Measurements from ENCODE around the gene DBH.

DBH gene

DNA sequence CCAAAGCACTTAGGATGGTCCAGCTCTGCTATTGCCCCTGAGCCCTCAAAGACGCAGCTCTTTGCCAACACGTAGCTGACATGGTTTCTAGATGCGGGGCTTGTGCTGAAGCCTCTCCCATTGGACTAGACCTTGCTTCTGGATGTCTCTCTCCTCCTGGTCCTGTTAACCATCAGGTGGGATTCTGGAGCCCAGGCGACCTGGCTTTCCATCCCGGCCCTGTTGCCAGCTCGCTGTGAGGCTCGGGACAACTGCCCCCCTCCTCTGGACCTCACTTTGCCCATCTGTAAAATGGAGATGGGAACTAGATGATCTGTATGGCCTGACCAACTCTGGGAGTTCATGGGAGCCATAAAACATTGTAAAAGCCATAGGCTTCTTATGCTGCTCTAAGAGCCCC is 4.0 kb downstream of the DBH start:
- Histone ChIP-seq H3K9me3 (ENCODE audit: insufficient read depth, low read depth, low read length) (no peaks in the 10 kb centered on the region), H3K4me3 (ENCODE audit: low read length) (no peak overlapping the region), H3K27ac (ENCODE audit: low read length) (no peak overlapping the region), H3K27me3 (ENCODE audit: insufficient read depth, low read length) (no peaks in the 10 kb centered on the region), H3K9ac (ENCODE audit: low read depth, low read length) (no peak overlapping the region), H3K4me1 (ENCODE audit: insufficient read depth, low read length) (peaks cover 5% of the 10 kb centered on the region; the same call in 1 of the 2 replicates), H3K36me3 (ENCODE audit: insufficient read depth, low read depth, low read length) (no peaks in the 10 kb centered on the region)

DNA sequence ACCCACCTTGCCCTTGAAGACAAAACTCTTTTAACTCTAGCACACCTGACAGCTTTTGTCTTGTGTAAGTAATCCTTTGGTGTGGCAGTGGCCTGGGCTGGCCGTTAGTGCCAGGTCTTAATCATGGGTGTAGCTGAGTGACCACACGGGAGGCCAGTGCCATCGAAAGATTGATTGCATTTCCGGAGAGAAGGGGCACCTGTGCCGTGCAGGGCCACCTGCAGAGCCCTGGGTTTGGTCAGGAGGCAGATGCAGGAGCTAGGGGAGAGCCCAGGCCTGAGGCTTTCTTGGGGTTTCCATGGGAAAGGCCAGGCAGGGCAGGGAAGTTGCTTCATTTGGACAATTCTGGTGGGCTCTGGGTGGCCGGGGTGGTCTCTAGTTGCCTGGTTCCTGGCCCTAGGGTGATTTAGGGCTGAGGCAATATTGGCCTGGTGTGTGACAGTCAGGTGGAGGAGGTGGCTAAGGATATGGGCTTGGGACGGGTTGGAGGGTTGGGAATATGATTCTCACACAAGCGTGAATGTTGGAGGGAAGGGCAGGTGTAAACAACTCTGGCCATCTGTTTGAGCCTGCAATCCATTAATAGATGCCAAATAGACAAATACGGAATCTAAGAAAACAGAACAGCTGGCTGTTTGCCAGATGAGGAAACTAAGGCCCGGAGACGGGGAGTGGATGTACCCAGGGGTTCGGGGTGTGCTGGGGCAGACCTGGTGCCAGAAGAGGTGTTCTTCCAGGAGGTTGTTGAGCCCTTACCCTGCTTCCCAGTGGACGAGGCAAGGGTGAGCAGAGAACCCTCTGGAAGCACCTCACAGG is 4.6 kb downstream of the DBH start:
- no peaks in the 10 kb centered on the region for H3K36me3 ChIP-seq (ENCODE audit: insufficient read depth, low read depth, low read length)
- no peaks in the 10 kb centered on the region for H3K27me3 ChIP-seq (ENCODE audit: insufficient read depth, low read length)
- peaks cover 5% of the 10 kb centered on the region; the same call in 1 of the 2 replicates for H3K4me1 ChIP-seq (ENCODE audit: insufficient read depth, low read length)
- no peak overlapping the region for H3K9ac ChIP-seq (ENCODE audit: low read depth, low read length)
- H3K27ac ChIP-seq (ENCODE audit: low read length) = no peak overlapping the region
- no peaks in the 10 kb centered on the region for H3K9me3 ChIP-seq (ENCODE audit: insufficient read depth, low read depth, low read length)
- no peak overlapping the region for H3K4me3 ChIP-seq (ENCODE audit: low read length)

DNA sequence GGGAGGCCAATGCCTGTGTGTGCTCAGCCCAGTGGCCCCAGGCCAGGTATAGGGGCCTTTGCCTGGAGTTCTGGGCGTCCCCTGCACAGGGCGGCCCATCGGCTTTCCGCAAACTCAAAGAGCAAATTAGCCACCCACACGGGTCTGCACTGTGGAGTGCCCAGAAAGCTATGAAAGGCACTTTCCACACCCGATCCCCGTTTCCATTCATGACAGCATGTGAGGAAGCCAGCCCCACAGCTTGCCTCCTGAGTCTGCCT is 5.2 kb downstream of the DBH start:
- no peak overlapping the region for H3K9ac ChIP-seq (ENCODE audit: low read depth, low read length)
- peaks cover 5% of the 10 kb centered on the region; the same call in 1 of the 2 replicates for H3K4me1 ChIP-seq (ENCODE audit: insufficient read depth, low read length)
- no peaks in the 10 kb centered on the region for H3K36me3 ChIP-seq (ENCODE audit: insufficient read depth, low read depth, low read length)
- no peak overlapping the region for H3K27ac ChIP-seq (ENCODE audit: low read length)
- H3K27me3 ChIP-seq (ENCODE audit: insufficient read depth, low read length) = no peaks in the 10 kb centered on the region
- no peaks in the 10 kb centered on the region for H3K9me3 ChIP-seq (ENCODE audit: insufficient read depth, low read depth, low read length)
- no peak overlapping the region for H3K4me3 ChIP-seq (ENCODE audit: low read length)

DNA sequence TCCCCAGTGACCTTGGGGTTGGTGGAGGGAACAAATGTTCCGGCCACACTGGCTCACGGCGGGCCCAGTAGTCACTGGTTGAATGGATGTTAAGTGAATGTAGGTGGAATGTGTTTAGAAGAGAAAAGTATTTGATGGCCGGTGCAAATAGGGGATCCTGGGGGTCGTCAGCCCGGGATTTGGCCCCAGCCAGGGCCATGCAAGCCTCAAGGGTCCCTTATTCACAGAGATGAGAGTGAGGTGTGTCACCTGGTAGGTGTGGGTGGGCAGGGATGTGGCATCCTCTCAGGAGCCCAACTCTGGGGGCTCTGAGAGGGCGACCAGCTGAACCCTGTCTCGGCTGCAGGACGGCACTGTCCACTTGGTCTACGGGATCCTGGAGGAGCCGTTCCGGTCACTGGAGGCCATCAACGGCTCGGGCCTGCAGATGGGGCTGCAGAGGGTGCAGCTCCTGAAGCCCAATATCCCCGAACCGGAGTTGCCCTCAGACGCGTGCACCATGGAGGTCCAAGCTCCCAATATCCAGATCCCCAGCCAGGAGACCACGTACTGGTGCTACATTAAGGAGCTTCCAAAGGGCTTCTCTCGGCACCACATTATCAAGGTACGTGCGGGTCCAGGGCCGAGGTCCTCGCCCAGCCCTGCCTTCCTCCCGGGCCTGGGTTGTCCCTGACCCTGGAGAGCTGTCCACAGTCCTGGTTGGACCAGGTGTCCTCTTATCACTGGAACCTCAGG is 5.9 kb downstream of the DBH start:
- H3K4me3 ChIP-seq (ENCODE audit: low read length) = no peak overlapping the region
- peaks cover 5% of the 10 kb centered on the region; the same call in 1 of the 2 replicates for H3K4me1 ChIP-seq (ENCODE audit: insufficient read depth, low read length)
- H3K9me3 ChIP-seq (ENCODE audit: insufficient read depth, low read depth, low read length) = no peaks in the 10 kb centered on the region
- H3K9ac ChIP-seq (ENCODE audit: low read depth, low read length) = no peak overlapping the region
- H3K27me3 ChIP-seq (ENCODE audit: insufficient read depth, low read length) = no peaks in the 10 kb centered on the region
- no peaks in the 10 kb centered on the region for H3K36me3 ChIP-seq (ENCODE audit: insufficient read depth, low read depth, low read length)
- no peak overlapping the region for H3K27ac ChIP-seq (ENCODE audit: low read length)

DNA sequence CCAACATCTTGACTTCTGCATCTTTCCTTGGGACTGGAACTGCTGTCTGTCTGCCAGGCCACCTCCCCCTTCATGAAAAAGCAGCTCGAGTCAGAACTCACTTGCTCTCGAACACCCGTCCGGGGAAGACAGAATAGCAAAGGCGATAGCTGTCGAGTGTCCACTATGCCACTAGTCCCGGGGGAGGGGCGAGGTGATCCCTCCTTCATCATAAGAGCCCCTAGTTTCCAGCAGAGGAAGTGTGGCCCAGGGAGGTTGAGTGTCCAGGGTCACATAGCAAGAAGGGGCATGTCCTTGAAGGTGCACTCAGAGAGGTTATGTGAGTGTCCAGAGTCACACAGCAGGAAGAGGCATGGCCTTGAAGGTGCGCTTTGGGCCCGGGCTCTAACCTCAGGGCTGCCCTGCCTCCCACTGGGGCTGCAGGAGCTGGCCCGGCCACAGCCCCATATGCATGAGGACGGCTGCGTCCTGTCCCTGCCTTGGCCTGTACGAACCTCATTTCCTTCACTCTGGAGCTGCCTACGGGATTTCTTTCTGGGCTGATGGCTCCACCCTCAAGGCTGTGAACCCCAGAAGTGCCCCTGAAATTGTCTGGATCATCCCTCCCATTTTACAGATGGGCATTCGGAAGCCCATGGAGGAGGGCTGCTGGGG is 6.7 kb downstream of the DBH start:
- Histone ChIP-seq H3K4me3 (ENCODE audit: low read length) (no peak overlapping the region), H3K9me3 (ENCODE audit: insufficient read depth, low read depth, low read length) (no peaks in the 10 kb centered on the region), H3K36me3 (ENCODE audit: insufficient read depth, low read depth, low read length) (no peaks in the 10 kb centered on the region), H3K27me3 (ENCODE audit: insufficient read depth, low read length) (no peaks in the 10 kb centered on the region), H3K27ac (ENCODE audit: low read length) (no peak overlapping the region), H3K9ac (ENCODE audit: low read depth, low read length) (no peak overlapping the region), H3K4me1 (ENCODE audit: insufficient read depth, low read length) (peaks cover 2% of the 10 kb centered on the region; the same call in 1 of the 2 replicates)

DNA sequence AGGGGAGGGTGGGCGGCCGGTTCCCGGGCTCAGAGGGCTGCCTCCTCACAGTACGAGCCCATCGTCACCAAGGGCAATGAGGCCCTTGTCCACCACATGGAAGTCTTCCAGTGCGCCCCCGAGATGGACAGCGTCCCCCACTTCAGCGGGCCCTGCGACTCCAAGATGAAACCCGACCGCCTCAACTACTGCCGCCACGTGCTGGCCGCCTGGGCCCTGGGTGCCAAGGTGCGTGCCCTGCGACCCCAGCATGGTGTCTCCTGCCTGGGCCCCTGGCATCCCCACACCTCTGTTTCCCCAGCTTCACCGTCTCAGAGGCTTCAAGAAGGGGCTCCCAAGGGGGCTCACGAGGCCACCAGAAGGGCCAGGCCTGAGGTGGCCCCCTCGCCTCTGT is 7.2 kb downstream of the DBH start:
- Histone ChIP-seq H3K36me3 (ENCODE audit: insufficient read depth, low read depth, low read length) (no peaks in the 10 kb centered on the region), H3K9me3 (ENCODE audit: insufficient read depth, low read depth, low read length) (no peaks in the 10 kb centered on the region), H3K4me1 (ENCODE audit: insufficient read depth, low read length) (no peaks in the 10 kb centered on the region; the same call in 1 of the 2 replicates), H3K27me3 (ENCODE audit: insufficient read depth, low read length) (no peaks in the 10 kb centered on the region), H3K4me3 (ENCODE audit: low read length) (no peak overlapping the region), H3K9ac (ENCODE audit: low read depth, low read length) (no peak overlapping the region), H3K27ac (ENCODE audit: low read length) (no peak overlapping the region)

DNA sequence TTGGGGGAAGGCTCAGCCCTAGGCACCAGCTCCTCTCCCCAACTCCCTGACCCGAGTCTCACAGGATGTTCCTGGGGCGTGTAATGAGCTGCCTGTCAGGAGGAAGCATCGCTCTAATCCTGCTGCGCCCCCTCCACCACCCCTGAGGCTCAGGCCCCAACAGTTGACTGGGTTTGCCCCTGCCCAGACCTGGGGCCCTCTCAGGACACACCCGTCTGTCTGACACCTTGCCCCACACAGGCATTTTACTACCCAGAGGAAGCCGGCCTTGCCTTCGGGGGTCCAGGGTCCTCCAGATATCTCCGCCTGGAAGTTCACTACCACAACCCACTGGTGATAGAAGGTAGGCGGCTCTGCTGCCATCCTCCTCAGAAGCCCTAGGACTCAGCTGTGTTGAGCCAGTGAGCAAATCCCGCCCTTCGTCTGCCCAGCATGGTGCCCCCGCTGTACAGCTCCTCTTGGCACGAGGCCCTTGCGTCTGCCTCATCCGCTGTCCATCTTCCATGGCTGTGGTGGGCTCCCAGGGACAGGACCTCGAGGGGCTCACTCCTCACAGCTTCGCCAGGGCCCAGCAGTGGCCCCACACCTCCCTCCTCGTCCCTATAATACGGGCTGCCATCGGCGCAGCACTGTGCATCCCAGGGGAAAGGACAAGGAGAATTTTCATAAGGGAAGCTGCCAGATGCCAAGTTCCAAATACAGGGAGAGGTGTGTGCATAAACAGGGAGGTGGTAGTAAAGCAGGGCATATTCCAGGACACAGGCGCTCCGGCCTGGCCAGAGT is 8.0 kb downstream of the DBH start:
- Histone ChIP-seq H3K27ac (ENCODE audit: low read length) (no peak overlapping the region), H3K36me3 (ENCODE audit: insufficient read depth, low read depth, low read length) (no peaks in the 10 kb centered on the region), H3K9me3 (ENCODE audit: insufficient read depth, low read depth, low read length) (no peaks in the 10 kb centered on the region), H3K4me1 (ENCODE audit: insufficient read depth, low read length) (no peaks in the 10 kb centered on the region), H3K9ac (ENCODE audit: low read depth, low read length) (no peak overlapping the region), H3K27me3 (ENCODE audit: insufficient read depth, low read length) (no peaks in the 10 kb centered on the region), H3K4me3 (ENCODE audit: low read length) (no peak overlapping the region)

DNA sequence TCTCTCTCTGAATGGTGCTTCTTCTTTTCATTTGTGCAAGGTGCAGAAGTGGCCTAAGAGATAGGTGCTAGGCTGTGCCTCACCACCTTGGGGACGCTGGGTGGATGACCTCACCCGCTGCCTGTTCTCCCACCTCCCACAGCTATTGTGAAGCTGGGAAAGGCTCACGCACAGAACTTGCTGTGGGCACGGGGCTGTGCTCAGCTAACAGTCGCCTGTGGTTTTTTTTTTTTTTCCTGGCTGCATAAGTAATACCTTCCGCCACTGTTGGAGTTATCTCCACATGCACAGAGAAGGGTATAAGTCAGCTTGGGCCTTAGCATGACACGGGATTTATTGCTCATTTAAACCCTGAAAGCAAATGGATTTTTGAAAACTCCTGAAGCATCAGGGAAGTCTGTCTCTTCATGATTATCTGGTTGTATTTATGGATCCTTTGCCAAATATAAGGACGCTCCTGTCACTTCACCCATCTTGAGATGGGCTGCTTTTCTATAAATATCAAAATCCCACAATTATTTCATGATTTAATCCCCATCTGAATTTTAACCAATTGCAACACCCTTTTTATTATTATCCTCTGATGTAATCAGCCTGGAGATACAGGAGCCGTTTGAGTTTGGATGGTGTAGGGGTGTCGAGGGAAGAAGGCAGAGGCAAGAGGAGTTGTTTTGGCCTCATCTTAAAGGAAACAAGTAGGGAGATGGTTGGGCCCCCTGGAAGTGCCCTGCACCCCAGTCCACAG is 9.0 kb downstream of the DBH start:
- H3K27ac ChIP-seq (ENCODE audit: low read length) = no peak overlapping the region
- H3K27me3 ChIP-seq (ENCODE audit: insufficient read depth, low read length) = no peaks in the 10 kb centered on the region
- no peak overlapping the region for H3K4me3 ChIP-seq (ENCODE audit: low read length)
- H3K4me1 ChIP-seq (ENCODE audit: insufficient read depth, low read length) = no peaks in the 10 kb centered on the region
- H3K36me3 ChIP-seq (ENCODE audit: insufficient read depth, low read depth, low read length) = no peaks in the 10 kb centered on the region
- H3K9ac ChIP-seq (ENCODE audit: low read depth, low read length) = no peak overlapping the region
- H3K9me3 ChIP-seq (ENCODE audit: insufficient read depth, low read depth, low read length) = no peaks in the 10 kb centered on the region

DNA sequence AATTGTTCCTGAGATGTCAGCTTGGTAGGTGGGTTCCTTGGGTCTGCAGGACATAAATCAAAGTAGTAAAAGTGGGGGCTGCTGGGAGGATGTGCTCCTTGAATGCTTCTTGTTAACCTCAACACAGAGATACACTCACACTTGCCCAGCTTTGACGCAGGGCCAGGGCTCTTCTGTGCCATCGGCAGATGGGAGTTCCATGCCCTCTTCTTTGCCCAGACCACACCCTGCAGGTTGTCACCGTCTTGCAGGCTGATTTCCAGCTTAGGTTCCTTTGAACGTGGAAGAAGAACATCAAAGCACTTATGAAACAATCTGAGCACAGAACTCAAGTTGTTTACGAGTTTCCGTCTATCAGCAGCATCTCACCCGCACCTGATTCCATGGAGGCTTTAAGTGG is 11.0 kb downstream of the DBH start:
- Histone ChIP-seq H3K9me3 (ENCODE audit: insufficient read depth, low read depth, low read length) (no peaks in the 10 kb centered on the region), H3K27me3 (ENCODE audit: insufficient read depth, low read length) (no peaks in the 10 kb centered on the region; the same call in 1 of the 2 replicates), H3K9ac (ENCODE audit: low read depth, low read length) (no peak overlapping the region), H3K27ac (ENCODE audit: low read length) (no peak overlapping the region), H3K36me3 (ENCODE audit: insufficient read depth, low read depth, low read length) (no peaks in the 10 kb centered on the region), H3K4me1 (ENCODE audit: insufficient read depth, low read length) (no peaks in the 10 kb centered on the region), H3K4me3 (ENCODE audit: low read length) (no peak overlapping the region)

DNA sequence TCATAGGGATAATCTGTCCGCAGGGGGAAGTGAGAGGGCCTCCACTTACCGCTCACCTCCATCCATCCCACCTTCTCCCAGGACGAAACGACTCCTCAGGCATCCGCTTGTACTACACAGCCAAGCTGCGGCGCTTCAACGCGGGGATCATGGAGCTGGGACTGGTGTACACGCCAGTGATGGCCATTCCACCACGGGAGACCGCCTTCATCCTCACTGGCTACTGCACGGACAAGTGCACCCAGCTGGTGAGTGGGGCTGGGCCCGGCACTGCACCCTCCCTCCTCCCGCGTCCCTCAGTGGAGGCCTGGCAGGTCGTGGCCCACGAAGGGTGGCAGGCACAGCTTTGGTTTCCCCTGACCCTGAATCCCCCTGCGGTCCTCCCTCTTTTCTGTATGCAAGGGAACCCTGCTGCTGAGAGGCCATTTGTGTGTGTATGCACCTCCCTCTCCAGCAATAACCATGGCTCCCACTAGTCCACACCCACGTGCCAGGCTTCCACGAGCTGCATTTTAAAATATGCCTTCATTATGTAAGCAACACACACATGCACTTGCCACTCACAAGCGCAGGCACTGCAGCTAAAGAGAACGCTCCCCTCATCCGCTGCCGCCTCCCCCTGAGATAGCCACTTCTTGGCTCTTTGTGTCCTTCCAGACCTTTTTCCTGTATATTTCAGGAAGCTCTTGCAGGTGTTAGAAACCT is 11.8 kb downstream of the DBH start:
- Histone ChIP-seq H3K27ac (ENCODE audit: low read length) (no peak overlapping the region), H3K36me3 (ENCODE audit: insufficient read depth, low read depth, low read length) (no peaks in the 10 kb centered on the region), H3K4me3 (ENCODE audit: low read length) (no peak overlapping the region), H3K27me3 (ENCODE audit: insufficient read depth, low read length) (no peaks in the 10 kb centered on the region; the same call in 1 of the 2 replicates), H3K4me1 (ENCODE audit: insufficient read depth, low read length) (no peaks in the 10 kb centered on the region), H3K9me3 (ENCODE audit: insufficient read depth, low read depth, low read length) (no peaks in the 10 kb centered on the region), H3K9ac (ENCODE audit: low read depth, low read length) (no peak overlapping the region)
